ENCODE measurements around the gene MYO1A. TPM values are rescaled to one million over a fixed set of nuclear protein-coding genes. Genes with fewer than 3 reads are reported as not detected.

Gene MYO1A
- total and polyA plus RNA-seq, 4 donors, result 0.03 to 0.28 (median 0.08) TPM; not detected in 1

GRCh38 chr12:57000393-57000792 lies 49.5 kb downstream of the MYO1A start:
- Histone ChIP-seq H3K36me3 (ENCODE audit: control insufficient read depth in 4 of 4, insufficient read depth in 3 of 4, low read depth in 1 of 4, low read length in 3 of 4) (peaks cover 7 to 13% (median 10%) of the 10 kb centered on the region in 4 donors), H3K4me3 (ENCODE audit: low read depth in 1 of 3, low read length in 3 of 3) (no peak overlapping the region), H3K27ac (ENCODE audit: low read depth in 1 of 2, low read length in 2 of 2) (no peak overlapping the region), H3K4me1 (ENCODE audit: control insufficient read depth in 4 of 4, insufficient read depth in 4 of 4, low read length in 3 of 4) (peaks cover 13 to 56% (median 44%) of the 10 kb centered on the region in 4 donors), H3K9ac (ENCODE audit: low read depth in 1 of 2, low read length in 2 of 2) (no peak overlapping the region), H3K27me3 (ENCODE audit: control insufficient read depth in 4 of 4, insufficient read depth in 4 of 4, low read length in 3 of 4) (no peaks in the 10 kb centered on the region), H3K9me3 (ENCODE audit: control insufficient read depth in 4 of 4, low read length in 3 of 4) (no peaks in the 10 kb centered on the region)
- TF ChIP-seq HNF4A (conservative IDR thresholded peaks at IDR 0.05), result no peak
- TF ChIP-seq ZBTB33 (IDR thresholded peaks at IDR 0.05), result no peak
- TF ChIP-seq HNF4G (IDR thresholded peaks at IDR 0.05), result no peak
- TF ChIP-seq ATF3 (IDR thresholded peaks at IDR 0.05), result no peak
- TF ChIP-seq CTCF (IDR thresholded peaks at IDR 0.05; ENCODE audit: low read depth, low read length, missing input control), result no peak
- no peak for TF ChIP-seq TAF1 (conservative IDR thresholded peaks at IDR 0.05)
- no peak for TF ChIP-seq FOXA1 (IDR thresholded peaks at IDR 0.05)
- no peak for TF ChIP-seq JUND (IDR thresholded peaks at IDR 0.05)
- TF ChIP-seq FOXA2 (IDR thresholded peaks at IDR 0.05), result no peak
- TF ChIP-seq EGR1 (IDR thresholded peaks at IDR 0.05; ENCODE audit: low read depth in 2 of 2), result no peak
- no peak for TF ChIP-seq YY1 (IDR thresholded peaks at IDR 0.05)
- no peak for TF ChIP-seq RAD21 (IDR thresholded peaks at IDR 0.05)
- TF ChIP-seq GABPA (IDR thresholded peaks at IDR 0.05 in 1 of 2, conservative IDR thresholded peaks at IDR 0.05 in 1 of 2), result no peak
- DNase-seq (ENCODE audit: low spot score), result no peak
- 81% methylated on average over 1 of the region's 1 CpG for WGBS

- TF ChIP-seq FOXA1 (IDR thresholded peaks at IDR 0.05) (no peak), HNF4G (IDR thresholded peaks at IDR 0.05) (no peak), RAD21 (IDR thresholded peaks at IDR 0.05) (no peak), RXRA (IDR thresholded peaks at IDR 0.05) (no peak), ZBTB33 (IDR thresholded peaks at IDR 0.05) (no peak), GABPA (IDR thresholded peaks at IDR 0.05 in 1 of 2, conservative IDR thresholded peaks at IDR 0.05 in 1 of 2) (no peak), YY1 (IDR thresholded peaks at IDR 0.05) (no peak), SP1 (IDR thresholded peaks at IDR 0.05) (no peak), JUND (IDR thresholded peaks at IDR 0.05) (no peak), EGR1 (IDR thresholded peaks at IDR 0.05; ENCODE audit: low read depth in 2 of 2) (no peak), NR2F2 (IDR thresholded peaks at IDR 0.05) (no peak), FOXA2 (IDR thresholded peaks at IDR 0.05) (no peak), TAF1 (conservative IDR thresholded peaks at IDR 0.05) (no peak), ATF3 (IDR thresholded peaks at IDR 0.05) (no peak), MAX (IDR thresholded peaks at IDR 0.05) (no peak), CTCF (IDR thresholded peaks at IDR 0.05; ENCODE audit: low read depth, low read length, missing input control) (no peak), HNF4A (conservative IDR thresholded peaks at IDR 0.05) (no peak), REST (IDR thresholded peaks at IDR 0.05) (no peak)
- DNase-seq (ENCODE audit: low spot score), result no peak
- Histone ChIP-seq H3K9me3 (ENCODE audit: control insufficient read depth in 4 of 4, low read length in 3 of 4) (no peaks in the 10 kb centered on the region), H3K4me3 (ENCODE audit: low read depth in 1 of 3, low read length in 3 of 3) (no peak overlapping the region), H3K4me1 (ENCODE audit: control insufficient read depth in 4 of 4, insufficient read depth in 4 of 4, low read length in 3 of 4) (peaks cover 13 to 51% (median 37%) of the 10 kb centered on the region in 4 donors), H3K27me3 (ENCODE audit: control insufficient read depth in 4 of 4, insufficient read depth in 4 of 4, low read length in 3 of 4) (no peaks in the 10 kb centered on the region), H3K9ac (ENCODE audit: low read depth in 1 of 2, low read length in 2 of 2) (no peak overlapping the region), H3K36me3 (ENCODE audit: control insufficient read depth in 4 of 4, insufficient read depth in 3 of 4, low read depth in 1 of 4, low read length in 3 of 4) (peaks cover 7 to 13% (median 10%) of the 10 kb centered on the region in 4 donors), H3K27ac (ENCODE audit: low read depth in 1 of 2, low read length in 2 of 2) (no peak overlapping the region)
- 87% methylated on average over 4 of the region's 4 CpGs for WGBS
These were observed 50.5 kb downstream of the MYO1A start for GRCh38 chr12:56999456-56999855.
